Common myeloid progenitor, CD34-positive (primary cell): ENCODE results near the gene CELA3B.
A peak's percentile ranks its signal among the peaks of the same experiment; 100 is the strongest.

Experiments used
- CTCF ChIA-PET: fragments of 350-600 bp; sonication (Branson Sonifier 250); formaldehyde crosslinking; loops from one replicate; lab custom pipeline; 2021; ENCODE audit warnings: antibody characterized with exemption; lab: Charles Lee
- POLR2A ChIA-PET: fragments of 350-600 bp; sonication (Branson Sonifier 250); formaldehyde crosslinking; loops from one replicate; lab custom pipeline; 2021; ENCODE audit warnings: antibody characterized with exemption; lab: Charles Lee
- DNase-seq, 3 donors: peaks; one replicate each; pipeline versions ENCODE4 v3.0.0 to v3.0.0-alpha.2; 2013
- H3K27ac ChIP-seq, 2 experiments: 1 replicate in 1 of 2; 2 replicates in 1 of 2; pipeline ENCODE4 v1.7.0; 2013; ENCODE audit warnings: inconsistent platforms in 2 of 2, low read length in 2 of 2, mild to moderate bottlenecking in 2 of 2, low read depth in 1 of 2, moderate library complexity in 1 of 2; ENCODE audit not compliant: severe bottlenecking in 2 of 2, insufficient read depth in 1 of 2, poor library complexity in 1 of 2
- H3K27me3 ChIP-seq, 5 experiments: replicated peaks in 2 of 5; 1 replicate in 3 of 5; 2 replicates in 2 of 5; pipeline versions ENCODE4 v1.6.1 to v1.7.0; 2013; ENCODE audit warnings: low read length in 4 of 5, mild to moderate bottlenecking in 2 of 5, moderate library complexity in 2 of 5, inconsistent platforms in 1 of 5; ENCODE audit not compliant: insufficient read depth in 5 of 5, control insufficient read depth in 4 of 5
- H3K36me3 ChIP-seq, 4 experiments: 1 replicate in 2 of 4; 2 replicates in 2 of 4; pipeline versions ENCODE4 v1.6.1 to v1.7.0; 2013; ENCODE audit warnings: low read length in 3 of 4, control low read depth in 1 of 4, mild to moderate bottlenecking in 1 of 4; ENCODE audit not compliant: control insufficient read depth in 4 of 4, insufficient read depth in 4 of 4
- H3K4me1 ChIP-seq, 4 experiments: 1 replicate in 3 of 4; 2 replicates in 1 of 4; pipeline versions ENCODE4 v1.6.1 to v1.7.1; 2013; ENCODE audit warnings: low read length in 3 of 4, mild to moderate bottlenecking in 3 of 4, control low read depth in 1 of 4, inconsistent platforms in 1 of 4, moderate library complexity in 1 of 4; ENCODE audit not compliant: control insufficient read depth in 4 of 4, insufficient read depth in 4 of 4; ENCODE audit errors: control extremely low read depth in 1 of 4
- H3K4me3 ChIP-seq, 7 experiments: 1 replicate in 4 of 7; 2 replicates in 3 of 7; pipeline versions ENCODE4 v1.5.1 to v1.7.0; 2013; ENCODE audit warnings: mild to moderate bottlenecking in 7 of 7, low read length in 6 of 7, moderate library complexity in 6 of 7, inconsistent platforms in 2 of 7, low read depth in 2 of 7, control low read depth in 1 of 7; ENCODE audit not compliant: insufficient read depth in 4 of 7, control insufficient read depth in 1 of 7; ENCODE audit errors: extremely low read depth in 1 of 7
- H3K9me3 ChIP-seq, 5 experiments: 1 replicate in 4 of 5; 2 replicates in 1 of 5; pipeline versions ENCODE4 v1.6.1 to v1.7.1; 2013; ENCODE audit warnings: low read length in 4 of 5, mild to moderate bottlenecking in 2 of 5, inconsistent platforms in 1 of 5, low read depth in 1 of 5, moderate library complexity in 1 of 5; ENCODE audit not compliant: control insufficient read depth in 4 of 5, insufficient read depth in 2 of 5; ENCODE audit errors: control extremely low read depth in 1 of 5
- WGBS: methylation state at CpG from one replicate; pipeline ENCODE4 v1.1.5; 2013; ENCODE audit not compliant: insufficient coverage; 5-methylcytosine and 5-hydroxymethylcytosine counted together

CELA3B gene

DNA sequence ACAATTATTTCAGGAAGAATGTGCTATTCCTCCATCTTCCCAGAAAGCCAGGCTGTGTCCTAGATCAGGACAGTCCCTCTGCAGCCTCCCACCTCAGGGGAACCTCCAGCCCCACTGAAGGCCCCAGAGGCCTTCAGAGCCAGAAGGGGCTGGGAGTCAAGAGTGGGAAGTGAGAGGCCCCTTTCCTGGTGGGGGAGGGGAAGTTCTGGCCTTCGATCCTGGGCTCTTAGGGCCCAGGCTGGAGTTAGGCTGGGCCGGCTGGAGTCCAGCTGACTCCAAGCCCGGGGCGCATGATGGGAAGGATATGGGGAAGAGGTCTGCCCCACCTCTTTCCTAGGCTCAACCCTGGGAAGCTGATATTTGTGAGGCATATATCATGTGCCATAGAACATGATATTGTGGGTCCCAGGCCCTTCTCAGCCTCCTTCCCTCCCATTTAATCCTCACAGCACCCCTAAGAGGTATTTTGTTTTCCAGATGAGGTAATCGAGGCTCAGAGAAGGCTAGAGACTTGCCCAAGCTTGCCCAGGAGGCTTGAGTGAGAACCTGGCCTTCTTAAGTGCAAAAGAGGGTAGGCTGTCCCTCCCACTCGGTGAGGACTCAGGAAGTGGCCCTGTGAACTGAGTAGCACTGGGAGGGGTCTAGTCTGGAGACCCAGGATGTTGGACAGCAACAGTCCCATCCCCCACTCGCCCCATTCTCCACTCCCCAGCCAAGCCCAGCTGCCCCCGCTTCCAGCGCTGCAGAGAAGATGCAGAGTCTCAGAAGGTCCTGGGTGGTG, 21.1 kb upstream of the CELA3B start:
- Histone ChIP-seq H3K27me3 (no peaks in the 10 kb centered on the region), H3K9me3 (no peaks in the 10 kb centered on the region), H3K36me3 (no peaks in the 10 kb centered on the region), H3K4me1 (peaks cover 5 to 38% (median 35%) of the 10 kb centered on the region in 4 experiments), H3K27ac (no peak overlapping the region), H3K4me3 (no peak overlapping the region)
- ChIA-PET CTCF (interaction anchor here (0.9 to 2.1 kb wide), 4 partner anchors 9 to 89 kb away, joined by 3 to 5 read pairs (median 4); no protein-coding TSS in a partner anchor), POLR2A (no interaction called here)
- DNase-seq = no peak
- WGBS = 90% methylated on average over 4 of the region's 9 CpGs

DNA sequence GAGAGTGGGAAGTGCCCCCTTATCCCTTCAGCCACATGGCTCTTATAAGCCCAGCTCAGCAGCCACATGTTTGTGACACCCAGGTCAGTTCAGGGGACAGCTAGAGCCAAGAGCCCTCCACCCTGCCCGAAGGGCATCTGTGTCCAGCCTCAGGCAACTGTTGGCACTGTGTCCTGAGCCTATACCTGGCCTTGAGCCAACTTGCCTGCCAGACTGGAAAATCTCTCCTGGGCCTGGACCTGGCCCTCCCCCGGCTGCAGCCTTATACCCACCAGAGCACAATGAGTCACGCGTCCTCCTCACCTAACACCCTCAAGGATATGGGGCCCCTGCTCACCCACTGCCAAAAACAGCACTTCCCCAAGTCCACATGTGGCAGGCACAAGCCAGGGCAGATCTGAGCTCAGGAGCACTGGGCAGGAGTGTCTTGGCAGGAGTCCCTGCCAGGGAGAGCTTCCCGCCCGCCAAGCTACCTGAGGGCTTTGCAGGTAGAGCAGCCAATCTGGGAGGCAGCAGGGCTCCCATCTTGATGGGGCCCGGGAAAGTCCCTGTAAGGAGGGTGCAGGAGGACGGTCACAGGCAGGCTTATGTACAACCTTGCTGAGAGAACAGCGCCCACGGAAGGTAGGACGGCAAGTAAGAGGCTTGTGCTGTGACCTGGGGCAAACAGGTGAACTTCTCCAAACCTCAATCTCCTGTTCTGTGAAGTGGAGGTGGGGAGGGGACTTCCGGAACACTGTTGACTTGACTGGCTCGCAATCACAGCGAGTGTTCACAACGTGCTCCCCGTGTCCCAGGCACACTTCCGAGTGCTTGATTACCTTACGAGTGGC, 19.9 kb upstream of the CELA3B start:
- Histone ChIP-seq H3K4me1 (peaks cover 5 to 42% (median 35%) of the 10 kb centered on the region in 4 experiments), H3K27me3 (no peaks in the 10 kb centered on the region), H3K36me3 (no peaks in the 10 kb centered on the region), H3K27ac (no peak overlapping the region), H3K9me3 (no peaks in the 10 kb centered on the region), H3K4me3 (peak overlapping the region in 3 of 7 experiments; percentile 12 to 17 (median 15))
- peak in 2 of 3 donors; percentile 76 to 87 for DNase-seq
- ChIA-PET CTCF (interaction anchor here (1.0 to 2.1 kb wide), 7 partner anchors 12 to 90 kb away, joined by 3 to 5 read pairs (median 4); no protein-coding TSS in a partner anchor), POLR2A (interaction anchor here (1.0 kb wide), 1 partner anchor 21 kb away, joined by 3 read pairs; no protein-coding TSS in a partner anchor)
- WGBS = 47% methylated on average over 12 of the region's 18 CpGs

DNA sequence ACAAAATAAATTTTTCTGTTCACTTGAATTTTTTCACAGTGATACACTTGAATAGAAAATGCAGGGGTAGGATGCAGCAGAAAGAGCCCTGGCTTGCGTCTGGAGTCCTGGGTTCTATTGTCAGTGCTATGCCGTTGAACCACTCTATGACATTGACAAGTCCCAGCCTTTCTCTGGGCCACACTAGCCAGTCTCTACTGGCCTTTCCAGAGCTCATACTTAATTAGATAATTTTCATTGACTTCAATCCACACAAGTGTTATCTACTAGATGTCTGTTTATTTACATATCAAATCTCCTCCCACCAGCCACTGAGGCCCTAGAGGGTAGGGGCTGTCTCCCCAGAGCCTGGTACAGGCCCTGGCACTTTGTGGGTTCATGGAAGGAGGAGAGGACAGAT, 15.5 kb upstream of the CELA3B start:
- Histone ChIP-seq H3K27me3 (no peaks in the 10 kb centered on the region), H3K9me3 (no peaks in the 10 kb centered on the region), H3K27ac (no peak overlapping the region), H3K36me3 (no peaks in the 10 kb centered on the region), H3K4me1 (peaks cover 5 to 36% (median 27%) of the 10 kb centered on the region in 4 experiments), H3K4me3 (no peak overlapping the region)
- ChIA-PET CTCF (interaction anchor here (1.0 to 1.5 kb wide), 4 partner anchors 12 to 137 kb away, joined by 3 read pairs; no protein-coding TSS in a partner anchor), POLR2A (no interaction called here)
- no peak for DNase-seq
- 100% methylated on average over 2 of the region's 2 CpGs for WGBS

DNA sequence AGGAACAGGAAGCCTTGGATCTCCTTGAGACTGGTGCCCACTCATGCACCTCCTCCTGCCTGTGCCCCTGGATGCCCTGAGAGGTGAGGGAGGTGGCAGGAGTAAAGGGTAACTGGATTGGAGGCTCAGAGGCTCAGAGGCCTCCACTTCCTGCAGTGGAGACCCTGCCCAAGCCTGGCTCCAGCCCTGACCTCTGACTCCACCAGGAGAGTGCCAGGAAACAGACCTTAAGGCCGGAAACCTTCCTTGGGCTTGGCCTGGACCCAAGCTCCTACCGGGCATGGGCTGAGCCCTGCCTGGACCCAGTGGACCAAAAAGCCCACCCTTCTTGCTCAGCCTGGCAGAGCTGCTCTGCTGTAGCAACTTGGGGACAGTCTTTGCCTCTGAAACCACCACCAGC, 15.0 kb upstream of the CELA3B start:
- no peak for DNase-seq
- ChIA-PET POLR2A (interaction anchor here (0.7 kb wide), 1 partner anchor 13 kb away, joined by 3 read pairs; no protein-coding TSS in a partner anchor), CTCF (interaction anchor here (0.7 to 1.5 kb wide), 5 partner anchors 12 to 259 kb away, joined by 3 read pairs; no protein-coding TSS in a partner anchor)
- Histone ChIP-seq H3K27me3 (no peaks in the 10 kb centered on the region), H3K27ac (no peak overlapping the region), H3K9me3 (no peaks in the 10 kb centered on the region), H3K36me3 (no peaks in the 10 kb centered on the region), H3K4me3 (no peak overlapping the region), H3K4me1 (peaks cover 1 to 31% (median 23%) of the 10 kb centered on the region in 4 experiments)
- WGBS = 57% methylated on average over 2 of the region's 2 CpGs

DNA sequence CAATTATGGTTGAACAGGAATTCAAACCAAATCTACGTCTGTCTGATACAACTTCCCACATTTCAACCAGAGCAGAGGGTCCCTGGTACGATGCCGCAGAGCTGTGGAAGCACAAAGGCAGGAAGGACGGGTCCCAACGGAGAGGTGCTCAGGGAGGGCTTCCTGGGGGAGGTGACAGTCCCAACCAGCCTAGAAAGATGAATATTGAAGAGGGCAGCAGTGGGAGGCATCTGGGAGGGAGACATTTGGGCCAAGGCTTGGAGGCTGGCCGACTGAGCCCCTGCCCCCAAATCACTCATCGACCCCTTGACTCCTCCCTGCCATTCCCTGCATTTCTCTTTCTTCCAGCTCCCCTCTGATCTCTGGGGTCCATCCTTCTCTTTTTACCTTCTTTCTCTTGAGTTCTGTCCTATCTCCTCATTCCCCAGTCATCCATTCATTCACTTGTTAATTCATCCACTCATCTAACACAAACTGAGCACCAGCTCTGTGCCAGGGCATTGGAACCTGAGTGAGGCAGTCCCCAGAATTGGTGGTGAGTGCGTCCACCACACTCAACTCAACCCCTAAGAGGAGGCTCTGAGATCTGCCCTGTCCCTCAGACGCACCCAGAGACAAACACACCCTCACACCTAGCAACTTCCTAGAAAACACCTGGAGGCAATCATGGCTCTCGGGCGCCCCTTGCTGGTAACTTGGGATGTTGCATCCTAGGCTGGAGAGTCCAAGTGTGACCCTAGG, 13.2 kb upstream of the CELA3B start:
- POLR2A ChIA-PET = interaction anchor here (1.0 kb wide), 1 partner anchor 27 kb away, joined by 3 read pairs; no protein-coding TSS in a partner anchor
- no peak overlapping the region for H3K27ac ChIP-seq
- CTCF ChIA-PET = interaction anchor here (0.7 to 2.5 kb wide), 15 partner anchors 9 to 235 kb away, joined by 3 to 11 read pairs (median 3); no protein-coding TSS in a partner anchor
- H3K4me3 ChIP-seq = no peak overlapping the region
- H3K9me3 ChIP-seq = no peaks in the 10 kb centered on the region
- H3K4me1 ChIP-seq = peaks cover 0 to 13% (median 5%) of the 10 kb centered on the region in 4 experiments
- DNase-seq = peak; percentile 73 to 90 (median 80)
- WGBS = 47% methylated on average over 4 of the region's 11 CpGs
- no peaks in the 10 kb centered on the region for H3K36me3 ChIP-seq
- no peaks in the 10 kb centered on the region for H3K27me3 ChIP-seq

DNA sequence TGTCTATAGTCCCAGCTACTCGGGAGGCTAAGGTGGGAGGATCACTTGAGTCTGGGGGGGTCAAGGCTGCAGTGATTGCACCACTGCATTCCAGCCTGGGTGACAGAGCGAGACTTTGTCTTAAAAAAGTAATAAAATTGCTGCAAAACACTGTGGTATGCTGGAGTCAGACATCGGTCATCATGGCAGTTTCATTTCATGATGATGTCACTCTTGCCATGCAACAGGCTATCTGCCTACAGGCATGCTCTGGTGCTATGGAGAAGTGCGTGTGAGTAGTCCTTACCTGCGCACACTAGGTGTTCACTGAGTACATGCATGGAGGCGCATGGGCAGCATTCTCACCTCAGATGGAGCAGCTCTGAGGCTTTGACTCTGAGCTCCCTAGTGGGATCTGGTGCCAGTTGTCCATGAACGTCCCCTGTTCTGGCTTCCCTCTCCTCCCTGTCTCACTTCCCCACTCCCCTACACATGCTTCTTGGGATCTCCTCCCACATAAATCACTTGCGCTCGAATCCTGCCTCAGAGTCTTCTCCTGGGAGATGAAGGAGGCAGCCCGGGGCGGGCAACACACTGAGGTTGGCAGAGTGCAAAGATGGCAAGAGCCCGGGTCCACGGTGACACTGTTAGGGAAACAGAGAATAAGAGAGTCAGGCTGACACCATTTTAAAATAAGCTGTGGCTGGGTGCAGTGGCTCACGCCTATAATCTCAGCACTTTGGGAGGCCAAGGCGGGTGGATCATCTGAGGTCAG, 10.4 kb upstream of the CELA3B start:
- DNase-seq = no peak
- Histone ChIP-seq H3K27ac (no peak overlapping the region), H3K9me3 (no peaks in the 10 kb centered on the region), H3K4me1 (peaks cover 0 to 8% (median 3%) of the 10 kb centered on the region in 4 experiments), H3K4me3 (no peak overlapping the region), H3K27me3 (no peaks in the 10 kb centered on the region), H3K36me3 (no peaks in the 10 kb centered on the region)
- WGBS = 97% methylated on average over 14 of the region's 15 CpGs
- CTCF ChIA-PET = interaction anchor here (0.7 to 2.5 kb wide), 2 partner anchors 99 to 151 kb away, joined by 3 to 9 read pairs; no protein-coding TSS in a partner anchor
- POLR2A ChIA-PET = no interaction called here
